AG10803 (cell line): ENCODE data around the gene ZFP36.

ENCODE experiments used
- DNase-seq: peaks from one replicate; pipeline ENCODE4 v3.0.0; 2010; ENCODE audit warnings: low read depth
- H3K4me3 ChIP-seq: 2 replicates; pipeline ENCODE4 v1.5.1; 2011; ENCODE audit warnings: mild to moderate bottlenecking, low read length, control low read depth
- CTCF ChIP-seq: conservative IDR thresholded peaks from 2 replicates; pipeline ENCODE4 v1.5.1; 2011; ENCODE audit warnings: mild to moderate bottlenecking, low read length, control low read depth, inconsistent platforms

Gene ZFP36

GRCh38 chr19:39416152-39417120, 9.8 kb downstream of the ZFP36 start:
- H3K4me3 ChIP-seq, result no peak overlapping the region; the same call in 1 of the 2 replicates
- no peak for DNase-seq
- no peak for TF ChIP-seq CTCF

GRCh38 chr19:39417463-39418181, 11.0 kb downstream of the ZFP36 start:
- no peak for DNase-seq
- TF ChIP-seq CTCF, result no peak

GRCh38 chr19:39419003-39419402, 12.4 kb downstream of the ZFP36 start:
- DNase-seq, result no peak
- TF ChIP-seq CTCF, result no peak
- no peak overlapping the region for H3K4me3 ChIP-seq

More at GRCh38 chr19:39417463-39418181, 11.0 kb downstream of the ZFP36 start:
- H3K4me3 ChIP-seq, result no peak overlapping the region

- no peak for DNase-seq
- no peak for TF ChIP-seq CTCF
- H3K4me3 ChIP-seq, result no peak overlapping the region
These were observed 14.1 kb downstream of the ZFP36 start for GRCh38 chr19:39420769-39421168.

- no peak for TF ChIP-seq CTCF
- no peak for DNase-seq
- no peak overlapping the region for H3K4me3 ChIP-seq
These were observed 15.4 kb downstream of the ZFP36 start for GRCh38 chr19:39422020-39422419.

GRCh38 chr19:39423258-39424086, 16.8 kb downstream of the ZFP36 start:
- no peak overlapping the region for H3K4me3 ChIP-seq
- no peak for DNase-seq
- TF ChIP-seq CTCF, result no peak
